Fibroblast of lung (primary cell): ENCODE measurements around the gene OXCT1. TPM values are rescaled to one million over a fixed set of nuclear protein-coding genes. Genes with fewer than 3 reads are reported as not detected.
A peak's percentile ranks its signal among the peaks of the same experiment; 100 is the strongest.

ENCODE experiments used
- DNase-seq, 2 donors: peaks; one replicate each; pipeline versions ENCODE4 v3.0.0 to v3.0.0-alpha.2; 2010; ENCODE audit warnings: low read depth in 2 of 2
- H2AFZ ChIP-seq: 2 replicates; pipeline ENCODE4 v1.5.1; 2012; ENCODE audit warnings: low read length, control low read depth, inconsistent platforms
- H3K27ac ChIP-seq: 2 replicates; pipeline ENCODE4 v1.5.1; 2011; ENCODE audit warnings: low read length, control low read depth; ENCODE audit not compliant: insufficient read depth
- H3K27me3 ChIP-seq: 2 replicates; pipeline ENCODE4 v1.5.1; 2011; ENCODE audit warnings: mild to moderate bottlenecking, low read length; ENCODE audit not compliant: control insufficient read depth, insufficient read depth
- H3K36me3 ChIP-seq: 2 replicates; pipeline ENCODE4 v1.5.1; 2011; ENCODE audit warnings: low read length; ENCODE audit not compliant: control insufficient read depth, insufficient read depth
- H3K4me1 ChIP-seq: 2 replicates; pipeline ENCODE4 v1.5.1; 2011; ENCODE audit warnings: low read length; ENCODE audit not compliant: control insufficient read depth, insufficient read depth; ENCODE audit errors: extremely low read depth
- H3K4me2 ChIP-seq: 2 replicates; pipeline ENCODE4 v1.5.1; 2011; ENCODE audit warnings: low read length, control low read depth; ENCODE audit not compliant: insufficient read depth; ENCODE audit errors: extremely low read depth
- H3K4me3 ChIP-seq, 4 experiments: fragments of 200-600 bp in 1 of 4; sonication (generic) in 1 of 4; replicated peaks in 1 of 4; 2 replicates each; pipeline ENCODE4 v1.5.1; 2011 to 2016; ENCODE audit warnings: low read length in 4 of 4, low read depth in 3 of 4, mild to moderate bottlenecking in 3 of 4, control low read depth in 2 of 4, inconsistent platforms in 1 of 4, mixed read lengths in 1 of 4; ENCODE audit not compliant: insufficient read depth in 1 of 4; ENCODE audit errors: control extremely low read depth in 1 of 4
- H3K79me2 ChIP-seq: 2 replicates; pipeline ENCODE4 v1.5.1; 2012; ENCODE audit warnings: mild to moderate bottlenecking, low read length, inconsistent platforms; ENCODE audit not compliant: control insufficient read depth, insufficient read depth
- H3K9ac ChIP-seq: 2 replicates; pipeline ENCODE4 v1.5.1; 2011; ENCODE audit warnings: mild to moderate bottlenecking, low read length, control low read depth; ENCODE audit not compliant: insufficient read depth
- H3K9me3 ChIP-seq: 2 replicates; pipeline ENCODE4 v1.5.1; 2012; ENCODE audit warnings: low read depth, low read length; ENCODE audit not compliant: control insufficient read depth, insufficient read depth
- H4K20me1 ChIP-seq: 2 replicates; pipeline ENCODE4 v1.5.1; 2011; ENCODE audit warnings: low read length; ENCODE audit not compliant: control insufficient read depth, insufficient read depth; ENCODE audit errors: extremely low read depth
- CTCF ChIP-seq, 2 donors: IDR thresholded peaks in 1 of 2; conservative IDR thresholded peaks in 1 of 2; 1 replicate in 1 of 2; 2 replicates in 1 of 2; pipeline ENCODE4 v1.5.1; 2011 to 2012; ENCODE audit warnings: low read length in 2 of 2, control low read depth in 1 of 2, inconsistent platforms in 1 of 2, low read depth in 1 of 2, mild to moderate bottlenecking in 1 of 2
- EZH2 ChIP-seq: IDR thresholded peaks from 2 replicates; pipeline ENCODE4 v1.5.1; 2012; ENCODE audit warnings: low read length, control low read depth, mild to moderate bottlenecking; ENCODE audit errors: missing control alignments
- polyA plus RNA-seq, 2 donors: library from polyadenylated mRNA; depleted of rRNA in 1 of 2; stranded (reverse) in 1 of 2; unstranded in 1 of 2; fragments of >200 nt; gene quantifications; 2 replicates each; pipeline ENCODE4 v1.2.1, GENCODE V29; 2011 to 2012; ENCODE audit warnings: missing spikeins in 1 of 2
- total RNA-seq: library from RNA; depleted of rRNA; stranded (reverse); fragments of >200 nt; gene quantifications from 2 replicates; pipeline ENCODE4 v1.2.1, GENCODE V29; 2014

The OXCT1 gene
- total and polyA plus RNA-seq, 2 donors (not counting 1 experiment from before 2014, with no cell fraction given): 35.7 to 56.3 TPM

GRCh38 chr5:41751867-41752266, 118.4 kb downstream of the OXCT1 start:
- Histone ChIP-seq H3K36me3 (no peaks in the 10 kb centered on the region), H3K4me1 (no peaks in the 10 kb centered on the region), H2AFZ (no peak overlapping the region), H4K20me1 (no peaks in the 10 kb centered on the region), H3K27ac (no peak overlapping the region), H3K9me3 (no peaks in the 10 kb centered on the region), H3K4me2 (no peak overlapping the region), H3K4me3 (no peak overlapping the region), H3K27me3 (no peaks in the 10 kb centered on the region), H3K79me2 (no peaks in the 10 kb centered on the region), H3K9ac (no peak overlapping the region)
- TF ChIP-seq EZH2 (no peak), CTCF (conservative IDR thresholded peaks at IDR 0.05 in 1 of 2, IDR thresholded peaks at IDR 0.05 in 1 of 2; ENCODE audit: low read depth in 1 of 2, low read length in 2 of 2) (no peak)
- peak in 1 of 2 donors; percentile 43 for DNase-seq

GRCh38 chr5:41748631-41749030, 121.6 kb downstream of the OXCT1 start:
- Histone ChIP-seq H3K79me2 (no peaks in the 10 kb centered on the region), H3K27me3 (no peaks in the 10 kb centered on the region), H3K9ac (no peak overlapping the region), H3K4me3 (no peak overlapping the region), H3K4me1 (no peaks in the 10 kb centered on the region), H3K27ac (no peak overlapping the region), H3K36me3 (no peaks in the 10 kb centered on the region), H3K9me3 (no peaks in the 10 kb centered on the region), H4K20me1 (no peaks in the 10 kb centered on the region), H3K4me2 (no peak overlapping the region), H2AFZ (no peak overlapping the region)
- peak; percentile 53 to 79 for DNase-seq
- TF ChIP-seq EZH2 (no peak), CTCF (conservative IDR thresholded peaks at IDR 0.05 in 1 of 2, IDR thresholded peaks at IDR 0.05 in 1 of 2; ENCODE audit: low read depth in 1 of 2, low read length in 2 of 2) (no peak)

GRCh38 chr5:41747708-41748107, 122.5 kb downstream of the OXCT1 start:
- Histone ChIP-seq H3K4me1 (no peaks in the 10 kb centered on the region), H3K27ac (no peak overlapping the region), H3K9me3 (no peaks in the 10 kb centered on the region), H3K9ac (no peak overlapping the region), H4K20me1 (no peaks in the 10 kb centered on the region), H2AFZ (no peak overlapping the region), H3K36me3 (no peaks in the 10 kb centered on the region), H3K4me2 (no peak overlapping the region), H3K27me3 (no peaks in the 10 kb centered on the region), H3K4me3 (no peak overlapping the region), H3K79me2 (no peaks in the 10 kb centered on the region)
- no peak for DNase-seq
- TF ChIP-seq EZH2: no peak
- TF ChIP-seq CTCF (conservative IDR thresholded peaks at IDR 0.05 in 1 of 2, IDR thresholded peaks at IDR 0.05 in 1 of 2; ENCODE audit: low read depth in 1 of 2, low read length in 2 of 2): no peak
